ENCODE results near the gene PYCARD.

- TF ChIP-seq, protein P1, sequence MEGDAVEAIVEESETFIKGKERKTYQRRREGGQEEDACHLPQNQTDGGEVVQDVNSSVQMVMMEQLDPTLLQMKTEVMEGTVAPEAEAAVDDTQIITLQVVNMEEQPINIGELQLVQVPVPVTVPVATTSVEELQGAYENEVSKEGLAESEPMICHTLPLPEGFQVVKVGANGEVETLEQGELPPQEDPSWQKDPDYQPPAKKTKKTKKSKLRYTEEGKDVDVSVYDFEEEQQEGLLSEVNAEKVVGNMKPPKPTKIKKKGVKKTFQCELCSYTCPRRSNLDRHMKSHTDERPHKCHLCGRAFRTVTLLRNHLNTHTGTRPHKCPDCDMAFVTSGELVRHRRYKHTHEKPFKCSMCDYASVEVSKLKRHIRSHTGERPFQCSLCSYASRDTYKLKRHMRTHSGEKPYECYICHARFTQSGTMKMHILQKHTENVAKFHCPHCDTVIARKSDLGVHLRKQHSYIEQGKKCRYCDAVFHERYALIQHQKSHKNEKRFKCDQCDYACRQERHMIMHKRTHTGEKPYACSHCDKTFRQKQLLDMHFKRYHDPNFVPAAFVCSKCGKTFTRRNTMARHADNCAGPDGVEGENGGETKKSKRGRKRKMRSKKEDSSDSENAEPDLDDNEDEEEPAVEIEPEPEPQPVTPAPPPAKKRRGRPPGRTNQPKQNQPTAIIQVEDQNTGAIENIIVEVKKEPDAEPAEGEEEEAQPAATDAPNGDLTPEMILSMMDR (IDR thresholded peaks at IDR 0.05): no peak
- no peak for TF ChIP-seq POLR2A (IDR thresholded peaks at IDR 0.05)
- no peak for TF ChIP-seq EP300 (IDR thresholded peaks at IDR 0.05)
Observed at GRCh38 chr16:31190818-31191444, 11.6 kb downstream of the PYCARD start.
